ENCODE data around the gene THOP1.
"Not testable (repeated sequence)": the region's sequence is repeated elsewhere in the genome, so short reads cannot be mapped to it uniquely, and the experiment has no call there.

The THOP1 gene

GRCh38 chr19:2782936-2783780 lies 2.1 kb upstream of the THOP1 start, which contains the start of gene SGTA:
Gene SGTA (minus strand): TSS chr19:2783273. CDS start chr19:2769068, 14,205 bp downstream.
- peak; percentile 97 for DNase-seq

- DNase-seq: no peak
Measured at GRCh38 chr19:2783781-2784145, 1.5 kb upstream of the THOP1 start.

- DNase-seq: no peak
Measured at GRCh38 chr19:2787115-2787514, 1.8 kb downstream of the THOP1 start.

- no peak for DNase-seq
Measured at GRCh38 chr19:2788237-2788636, 2.9 kb downstream of the THOP1 start.

GRCh38 chr19:2790194-2790556 lies 4.9 kb downstream of the THOP1 start:
- DNase-seq: no peak

- DNase-seq: no peak
Measured at GRCh38 chr19:2790557-2791271, 5.4 kb downstream of the THOP1 start.

- DNase-seq: no peak
Measured at GRCh38 chr19:2791440-2791839, 6.1 kb downstream of the THOP1 start.

GRCh38 chr19:2791876-2792275 lies 6.6 kb downstream of the THOP1 start:
- DNase-seq: no peak

- DNase-seq: not testable (repeated sequence)
Measured at GRCh38 chr19:2792666-2793065, 7.4 kb downstream of the THOP1 start.

GRCh38 chr19:2793126-2793525 lies 7.8 kb downstream of the THOP1 start:
- no peak for DNase-seq

GRCh38 chr19:2793577-2793976 lies 8.3 kb downstream of the THOP1 start:
- DNase-seq: no peak

GRCh38 chr19:2795827-2796658 lies 10.7 kb downstream of the THOP1 start:
- no peak for DNase-seq

GRCh38 chr19:2796659-2797266 lies 11.5 kb downstream of the THOP1 start:
- no peak for DNase-seq

- DNase-seq: no peak
Measured at GRCh38 chr19:2797280-2797679, 12.0 kb downstream of the THOP1 start.

GRCh38 chr19:2798158-2798685 lies 12.9 kb downstream of the THOP1 start:
- no peak for DNase-seq

- DNase-seq: no peak
Measured at GRCh38 chr19:2798733-2799132, 13.4 kb downstream of the THOP1 start.

- DNase-seq: no peak
Measured at GRCh38 chr19:2799273-2800020, 14.1 kb downstream of the THOP1 start.

GRCh38 chr19:2800506-2800905 lies 15.2 kb downstream of the THOP1 start:
- DNase-seq: no peak

GRCh38 chr19:2802826-2803225 lies 17.5 kb downstream of the THOP1 start:
- DNase-seq: no peak

- no peak for DNase-seq
Measured at GRCh38 chr19:2803486-2804155, 18.3 kb downstream of the THOP1 start.
